SK-N-SH treated with all-trans-retinoic acid at 6 μM for 48 hours (cell line): ENCODE measurements around the gene CTNNBL1.

ENCODE experiments used
- ZNF8 ChIP-seq: fragments of 450-650 bp; formaldehyde crosslinking; IDR thresholded peaks from 2 replicates; pipeline ENCODE4 v1.5.0; 2020; ENCODE audit warnings: mild to moderate bottlenecking, moderate library complexity
- TF ChIP-seq, protein P1 (sequence below): fragments of 250-450 bp; sonication (Bioruptor Pico); IDR thresholded peaks from 2 replicates; pipeline ENCODE4 v1.5.0; 2020; ENCODE audit warnings: mild to moderate bottlenecking, moderate library complexity

DNA sequence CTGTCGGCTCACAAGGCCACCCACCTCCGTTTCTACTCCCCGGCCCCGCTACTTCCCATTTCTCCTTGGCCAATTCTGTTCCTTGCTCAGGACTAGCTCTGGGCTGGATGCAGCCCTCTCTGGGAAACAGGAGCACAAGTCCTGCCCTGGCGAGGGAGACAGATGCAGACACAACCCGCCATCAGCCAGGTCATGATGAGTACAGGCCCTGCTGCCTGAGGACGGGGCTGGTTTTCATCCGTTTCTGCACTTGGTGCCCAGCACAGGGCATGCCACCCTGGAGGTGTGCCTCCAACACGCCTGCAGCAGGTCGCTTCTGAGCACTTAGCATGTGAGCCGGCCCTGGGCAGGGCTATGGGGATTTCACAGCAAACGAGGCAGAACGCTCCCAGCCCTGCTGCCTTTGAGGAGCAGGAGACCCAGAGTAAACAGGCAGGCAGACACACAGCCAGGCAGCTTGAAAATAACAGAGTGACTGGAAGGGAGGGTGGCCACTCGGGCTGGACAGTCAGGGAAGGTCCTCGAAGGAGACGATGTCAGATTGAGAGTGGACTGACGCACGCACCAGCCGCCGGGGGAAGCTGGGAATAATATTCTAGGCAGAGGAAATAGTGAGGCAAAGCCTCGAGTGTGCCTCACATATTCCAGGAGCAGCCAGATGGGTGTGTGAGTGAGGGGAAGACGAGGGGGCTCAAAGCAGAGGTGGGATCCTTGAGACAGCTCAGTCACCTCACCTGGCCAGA, 187.9 kb downstream of the CTNNBL1 start:
- no peak for TF ChIP-seq ZNF8
- TF ChIP-seq, protein P1, sequence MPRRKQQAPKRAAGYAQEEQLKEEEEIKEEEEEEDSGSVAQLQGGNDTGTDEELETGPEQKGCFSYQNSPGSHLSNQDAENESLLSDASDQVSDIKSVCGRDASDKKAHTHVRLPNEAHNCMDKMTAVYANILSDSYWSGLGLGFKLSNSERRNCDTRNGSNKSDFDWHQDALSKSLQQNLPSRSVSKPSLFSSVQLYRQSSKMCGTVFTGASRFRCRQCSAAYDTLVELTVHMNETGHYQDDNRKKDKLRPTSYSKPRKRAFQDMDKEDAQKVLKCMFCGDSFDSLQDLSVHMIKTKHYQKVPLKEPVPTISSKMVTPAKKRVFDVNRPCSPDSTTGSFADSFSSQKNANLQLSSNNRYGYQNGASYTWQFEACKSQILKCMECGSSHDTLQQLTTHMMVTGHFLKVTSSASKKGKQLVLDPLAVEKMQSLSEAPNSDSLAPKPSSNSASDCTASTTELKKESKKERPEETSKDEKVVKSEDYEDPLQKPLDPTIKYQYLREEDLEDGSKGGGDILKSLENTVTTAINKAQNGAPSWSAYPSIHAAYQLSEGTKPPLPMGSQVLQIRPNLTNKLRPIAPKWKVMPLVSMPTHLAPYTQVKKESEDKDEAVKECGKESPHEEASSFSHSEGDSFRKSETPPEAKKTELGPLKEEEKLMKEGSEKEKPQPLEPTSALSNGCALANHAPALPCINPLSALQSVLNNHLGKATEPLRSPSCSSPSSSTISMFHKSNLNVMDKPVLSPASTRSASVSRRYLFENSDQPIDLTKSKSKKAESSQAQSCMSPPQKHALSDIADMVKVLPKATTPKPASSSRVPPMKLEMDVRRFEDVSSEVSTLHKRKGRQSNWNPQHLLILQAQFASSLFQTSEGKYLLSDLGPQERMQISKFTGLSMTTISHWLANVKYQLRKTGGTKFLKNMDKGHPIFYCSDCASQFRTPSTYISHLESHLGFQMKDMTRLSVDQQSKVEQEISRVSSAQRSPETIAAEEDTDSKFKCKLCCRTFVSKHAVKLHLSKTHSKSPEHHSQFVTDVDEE (CRISPR knock-in tag): no peak
